ENCODE measurements around the gene RTN4RL1.

Gene RTN4RL1

DNA sequence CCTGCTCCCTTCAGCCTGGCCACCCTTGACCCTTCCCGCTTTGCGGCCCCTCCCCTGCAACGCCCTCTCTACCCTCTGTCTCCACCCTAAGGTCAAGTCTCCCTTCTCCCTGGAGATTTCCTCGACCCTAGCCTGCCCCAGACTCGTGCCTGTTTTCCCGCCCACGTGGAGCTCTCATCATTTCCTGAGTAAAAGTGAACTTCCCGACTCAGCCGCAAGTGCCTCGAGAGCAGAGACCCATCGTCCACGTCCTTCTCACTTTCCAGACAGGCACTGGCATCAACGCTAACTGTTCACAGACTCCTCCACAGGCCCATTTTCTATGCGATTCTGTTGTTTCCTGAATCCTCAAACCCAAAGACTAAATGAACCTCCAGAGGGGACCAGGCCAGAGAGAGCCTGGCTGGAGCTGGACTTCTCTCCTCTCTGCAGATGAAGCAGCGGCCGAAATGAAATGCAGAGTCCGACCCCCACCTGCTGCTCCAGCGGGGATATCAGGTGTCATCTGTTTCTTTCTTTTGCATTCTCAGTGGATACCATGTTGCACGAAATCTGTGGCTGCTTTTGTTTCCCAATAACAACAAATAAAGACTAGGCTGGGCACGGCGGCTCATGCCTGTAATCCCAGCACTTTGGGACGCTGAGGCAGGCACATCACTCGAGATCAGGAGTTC lies 52.5 kb downstream of the RTN4RL1 start:
- DNase-seq (ENCODE audit: low read depth) = peak; percentile 11
- H3K4me3 ChIP-seq (ENCODE audit: low read depth, low read length) = no peak overlapping the region
- no peak for TF ChIP-seq MYC (IDR thresholded peaks at IDR 0.05; ENCODE audit: low read depth, low read length)
- TF ChIP-seq POLR2A (IDR thresholded peaks at IDR 0.05; ENCODE audit: extremely low read depth, insufficient read length) = no peak
- TF ChIP-seq, protein P1, sequence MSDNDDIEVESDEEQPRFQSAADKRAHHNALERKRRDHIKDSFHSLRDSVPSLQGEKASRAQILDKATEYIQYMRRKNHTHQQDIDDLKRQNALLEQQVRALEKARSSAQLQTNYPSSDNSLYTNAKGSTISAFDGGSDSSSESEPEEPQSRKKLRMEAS (IDR thresholded peaks at IDR 0.05; ENCODE audit: low read depth, low read length) = no peak

DNA sequence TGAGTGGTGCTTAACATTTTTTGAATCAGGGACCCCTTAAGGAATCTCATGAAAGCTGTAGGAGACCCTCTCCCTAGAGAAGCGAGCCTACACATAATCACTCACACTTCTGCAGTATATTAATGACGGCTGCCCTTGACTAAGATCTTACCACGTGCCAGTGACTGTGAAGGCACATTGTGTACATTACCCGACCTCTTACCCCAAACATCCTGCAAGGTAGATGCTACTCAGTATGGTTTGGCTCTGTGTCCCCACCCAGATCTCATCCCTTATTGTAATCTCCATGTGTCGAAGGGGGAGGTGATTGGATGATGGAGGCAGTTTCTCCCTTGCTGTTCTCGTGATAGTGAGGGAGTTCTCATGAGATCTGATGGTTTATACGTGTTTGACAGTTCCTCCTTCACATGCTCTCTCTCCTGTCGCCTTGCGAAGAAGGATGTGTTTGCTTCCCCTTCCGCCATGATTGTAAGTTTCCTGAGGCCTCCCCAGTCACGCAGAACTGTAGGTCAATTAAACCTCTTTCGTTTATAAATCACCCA lies 54.2 kb downstream of the RTN4RL1 start:
- H3K4me3 ChIP-seq (ENCODE audit: low read depth, low read length) = no peak overlapping the region
- DNase-seq (ENCODE audit: low read depth) = no peak
- TF ChIP-seq POLR2A (IDR thresholded peaks at IDR 0.05; ENCODE audit: extremely low read depth, insufficient read length) = no peak
- TF ChIP-seq, protein P2, sequence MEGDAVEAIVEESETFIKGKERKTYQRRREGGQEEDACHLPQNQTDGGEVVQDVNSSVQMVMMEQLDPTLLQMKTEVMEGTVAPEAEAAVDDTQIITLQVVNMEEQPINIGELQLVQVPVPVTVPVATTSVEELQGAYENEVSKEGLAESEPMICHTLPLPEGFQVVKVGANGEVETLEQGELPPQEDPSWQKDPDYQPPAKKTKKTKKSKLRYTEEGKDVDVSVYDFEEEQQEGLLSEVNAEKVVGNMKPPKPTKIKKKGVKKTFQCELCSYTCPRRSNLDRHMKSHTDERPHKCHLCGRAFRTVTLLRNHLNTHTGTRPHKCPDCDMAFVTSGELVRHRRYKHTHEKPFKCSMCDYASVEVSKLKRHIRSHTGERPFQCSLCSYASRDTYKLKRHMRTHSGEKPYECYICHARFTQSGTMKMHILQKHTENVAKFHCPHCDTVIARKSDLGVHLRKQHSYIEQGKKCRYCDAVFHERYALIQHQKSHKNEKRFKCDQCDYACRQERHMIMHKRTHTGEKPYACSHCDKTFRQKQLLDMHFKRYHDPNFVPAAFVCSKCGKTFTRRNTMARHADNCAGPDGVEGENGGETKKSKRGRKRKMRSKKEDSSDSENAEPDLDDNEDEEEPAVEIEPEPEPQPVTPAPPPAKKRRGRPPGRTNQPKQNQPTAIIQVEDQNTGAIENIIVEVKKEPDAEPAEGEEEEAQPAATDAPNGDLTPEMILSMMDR (IDR thresholded peaks at IDR 0.05; ENCODE audit: low read depth, low read length) = no peak
- TF ChIP-seq MYC (IDR thresholded peaks at IDR 0.05; ENCODE audit: low read depth, low read length) = no peak
- TF ChIP-seq, protein P1 (IDR thresholded peaks at IDR 0.05; ENCODE audit: low read depth, low read length) = no peak

DNA sequence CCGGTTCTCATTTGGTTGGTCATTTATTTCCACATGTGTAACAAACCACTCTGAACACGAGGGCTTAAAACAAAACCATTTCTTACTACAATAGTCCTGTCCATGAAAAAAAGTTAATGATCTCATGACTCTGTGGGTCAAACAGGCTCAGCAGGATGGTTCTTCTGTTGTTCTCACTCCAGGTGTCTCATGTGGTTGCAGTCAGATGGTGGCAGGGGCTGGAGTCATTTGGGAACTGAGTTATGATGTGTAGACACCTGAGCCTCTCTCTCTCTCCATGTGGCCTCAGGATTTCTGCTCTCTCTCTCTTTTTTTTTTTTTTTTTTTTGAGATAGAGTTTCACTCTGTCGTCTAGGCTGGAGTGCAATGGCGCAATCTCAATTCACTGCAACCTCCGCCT lies 55.4 kb downstream of the RTN4RL1 start:
- TF ChIP-seq, protein P2 (IDR thresholded peaks at IDR 0.05; ENCODE audit: low read depth, low read length) = no peak
- no peak for TF ChIP-seq MYC (IDR thresholded peaks at IDR 0.05; ENCODE audit: low read depth, low read length)
- no peak for TF ChIP-seq POLR2A (IDR thresholded peaks at IDR 0.05; ENCODE audit: extremely low read depth, insufficient read length)
- TF ChIP-seq, protein P1 (IDR thresholded peaks at IDR 0.05; ENCODE audit: low read depth, low read length) = no peak

DNA sequence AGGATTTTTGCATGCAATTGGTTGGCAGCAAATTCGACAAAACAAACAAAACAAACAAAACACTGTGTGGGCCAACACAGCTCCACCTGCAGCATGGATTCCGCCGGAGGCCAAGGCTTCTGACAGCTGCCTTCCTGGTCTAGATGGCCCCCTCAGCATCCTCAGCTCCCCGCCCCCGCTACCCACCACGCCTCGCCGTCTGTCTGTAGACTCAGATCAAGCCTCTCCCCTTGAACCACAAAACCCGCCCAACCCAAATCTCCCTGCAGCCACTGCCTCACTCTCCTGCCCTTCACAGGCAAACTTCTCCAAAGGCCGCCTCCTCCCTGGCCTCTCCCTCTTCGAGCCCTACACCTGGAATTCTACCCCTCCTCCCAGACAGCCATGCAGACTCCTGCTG lies 57.9 kb downstream of the RTN4RL1 start:
- no peak for DNase-seq (ENCODE audit: low read depth)
- H3K4me3 ChIP-seq (ENCODE audit: low read depth, low read length) = no peak overlapping the region
- TF ChIP-seq POLR2A (IDR thresholded peaks at IDR 0.05; ENCODE audit: extremely low read depth, insufficient read length) = no peak
- TF ChIP-seq, protein P2 (IDR thresholded peaks at IDR 0.05; ENCODE audit: low read depth, low read length) = no peak
- no peak for TF ChIP-seq MYC (IDR thresholded peaks at IDR 0.05; ENCODE audit: low read depth, low read length)
- TF ChIP-seq, protein P1 (IDR thresholded peaks at IDR 0.05; ENCODE audit: low read depth, low read length) = no peak

More for the DNA sequence above, 55.4 kb downstream of the RTN4RL1 start:
- H3K4me3 ChIP-seq (ENCODE audit: low read depth, low read length) = no peak overlapping the region
- no peak for DNase-seq (ENCODE audit: low read depth)

DNA sequence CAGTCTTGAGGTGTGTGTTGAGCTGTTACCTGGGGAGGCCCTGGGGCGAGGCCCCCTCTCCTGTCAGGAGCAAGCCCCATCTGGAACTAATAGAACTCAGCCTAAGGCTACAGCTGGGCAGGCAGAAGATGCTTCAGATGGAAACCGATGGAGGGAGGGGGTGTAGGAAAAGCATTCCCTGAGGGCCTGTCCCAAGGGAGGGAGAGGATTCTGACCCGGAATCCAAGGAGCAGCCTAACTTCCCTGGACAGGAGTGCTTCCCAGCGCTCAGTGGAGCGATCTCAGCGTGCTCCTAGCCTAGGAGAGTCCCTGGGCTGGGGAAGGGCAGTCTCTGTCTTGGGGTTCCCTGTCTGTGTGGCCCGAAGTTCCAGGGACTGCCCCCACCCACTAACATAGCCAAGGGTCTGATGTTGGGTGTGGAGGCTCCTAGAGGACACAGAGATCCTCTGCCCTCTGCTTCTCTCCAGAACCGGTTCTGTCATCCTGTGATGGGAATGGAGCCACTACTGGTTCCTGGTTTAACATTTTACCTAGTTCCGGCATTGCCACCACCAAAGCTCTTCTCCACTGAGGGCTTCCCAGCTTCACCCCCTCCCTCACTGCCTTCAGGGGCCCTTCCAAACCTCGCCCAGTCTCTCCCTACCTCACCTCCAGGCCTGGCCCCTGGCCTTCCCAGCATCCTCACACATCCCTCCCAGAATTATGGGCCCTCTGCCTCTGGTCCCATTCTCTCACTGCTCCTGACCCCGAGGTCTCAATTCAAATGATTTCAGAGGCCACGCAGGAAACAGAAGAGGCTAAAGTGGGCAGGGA lies 58.7 kb downstream of the RTN4RL1 start:
- H3K4me3 ChIP-seq (ENCODE audit: low read depth, low read length) = no peak overlapping the region
- TF ChIP-seq POLR2A (IDR thresholded peaks at IDR 0.05; ENCODE audit: extremely low read depth, insufficient read length) (no peak), MYC (IDR thresholded peaks at IDR 0.05; ENCODE audit: low read depth, low read length) (no peak)
- TF ChIP-seq, protein P1 (IDR thresholded peaks at IDR 0.05; ENCODE audit: low read depth, low read length) = no peak
- TF ChIP-seq, protein P2 (IDR thresholded peaks at IDR 0.05; ENCODE audit: low read depth, low read length) = no peak
- DNase-seq (ENCODE audit: low read depth) = no peak
